ENCODE measurements around the gene TRIM8. TPM values are rescaled to one million over a fixed set of nuclear protein-coding genes. Genes with fewer than 3 reads are reported as not detected.

Gene TRIM8
- total RNA-seq, 1 donor from 2014 or later: 44.4 TPM

- Histone ChIP-seq H3K9me3 (ENCODE audit: control insufficient read depth in 3 of 3, low read length in 3 of 3) (no peaks in the 10 kb centered on the region), H3K36me3 (ENCODE audit: control insufficient read depth in 3 of 3, insufficient read depth in 3 of 3, low read length in 3 of 3) (peaks cover 0 to 5% (median 3%) of the 10 kb centered on the region in 3 donors), H3K27ac (ENCODE audit: low read depth, low read length) (peak overlapping the region; percentile 87), H3K27me3 (ENCODE audit: control insufficient read depth in 3 of 3, insufficient read depth in 3 of 3, low read length in 3 of 3) (no peaks in the 10 kb centered on the region), H3K4me3 (ENCODE audit: low read length in 3 of 3) (no peak overlapping the region), H3K4me1 (ENCODE audit: control insufficient read depth in 3 of 3, insufficient read depth in 3 of 3, low read length in 3 of 3) (peaks cover 73 to 90% (median 74%) of the 10 kb centered on the region in 3 donors), H3K9ac (ENCODE audit: low read depth in 1 of 3, low read length in 3 of 3) (peak overlapping the region in 1 of 3 donors; percentile 45)
These were observed 13.6 kb upstream of the TRIM8 start for GRCh38 chr10:102630663-102631062.

- H3K9me3 ChIP-seq (ENCODE audit: control insufficient read depth in 3 of 3, low read length in 3 of 3): no peaks in the 10 kb centered on the region
- no peaks in the 10 kb centered on the region for H3K27me3 ChIP-seq (ENCODE audit: control insufficient read depth in 3 of 3, insufficient read depth in 3 of 3, low read length in 3 of 3)
- peak overlapping the region in 1 of 3 donors; percentile 49 for H3K4me3 ChIP-seq (ENCODE audit: low read length in 3 of 3)
- peak overlapping the region; percentile 7 to 87 (median 71) for H3K9ac ChIP-seq (ENCODE audit: low read depth in 1 of 3, low read length in 3 of 3)
- H3K27ac ChIP-seq (ENCODE audit: low read depth, low read length): peak overlapping the region; percentile 87
- H3K36me3 ChIP-seq (ENCODE audit: control insufficient read depth in 3 of 3, insufficient read depth in 3 of 3, low read length in 3 of 3): peaks cover 0 to 5% (median 3%) of the 10 kb centered on the region in 3 donors
- peaks cover 62 to 79% (median 64%) of the 10 kb centered on the region in 3 donors for H3K4me1 ChIP-seq (ENCODE audit: control insufficient read depth in 3 of 3, insufficient read depth in 3 of 3, low read length in 3 of 3)
These were observed 12.5 kb upstream of the TRIM8 start for GRCh38 chr10:102631525-102632393.

- no peaks in the 10 kb centered on the region for H3K27me3 ChIP-seq (ENCODE audit: control insufficient read depth in 3 of 3, insufficient read depth in 3 of 3, low read length in 3 of 3)
- peak overlapping the region; percentile 71 to 87 (median 83) for H3K9ac ChIP-seq (ENCODE audit: low read depth in 1 of 3, low read length in 3 of 3)
- peaks cover 0 to 5% (median 3%) of the 10 kb centered on the region in 3 donors for H3K36me3 ChIP-seq (ENCODE audit: control insufficient read depth in 3 of 3, insufficient read depth in 3 of 3, low read length in 3 of 3)
- peaks cover 54 to 71% (median 56%) of the 10 kb centered on the region in 3 donors for H3K4me1 ChIP-seq (ENCODE audit: control insufficient read depth in 3 of 3, insufficient read depth in 3 of 3, low read length in 3 of 3)
- H3K4me3 ChIP-seq (ENCODE audit: low read length in 3 of 3): peak overlapping the region; percentile 24 to 55 (median 49)
- H3K9me3 ChIP-seq (ENCODE audit: control insufficient read depth in 3 of 3, low read length in 3 of 3): no peaks in the 10 kb centered on the region
- peak overlapping the region; percentile 87 for H3K27ac ChIP-seq (ENCODE audit: low read depth, low read length)
These were observed 11.7 kb upstream of the TRIM8 start for GRCh38 chr10:102632394-102633111.

GRCh38 chr10:102633287-102633686 lies 11.0 kb upstream of the TRIM8 start:
- H3K27ac ChIP-seq (ENCODE audit: low read depth, low read length): peak overlapping the region; percentile 87
- peak overlapping the region; percentile 71 to 87 (median 83) for H3K9ac ChIP-seq (ENCODE audit: low read depth in 1 of 3, low read length in 3 of 3)
- peaks cover 46 to 63% (median 49%) of the 10 kb centered on the region in 3 donors for H3K4me1 ChIP-seq (ENCODE audit: control insufficient read depth in 3 of 3, insufficient read depth in 3 of 3, low read length in 3 of 3)
- H3K4me3 ChIP-seq (ENCODE audit: low read length in 3 of 3): peak overlapping the region in 2 of 3 donors; percentile 24 to 49
- H3K9me3 ChIP-seq (ENCODE audit: control insufficient read depth in 3 of 3, low read length in 3 of 3): no peaks in the 10 kb centered on the region
- H3K36me3 ChIP-seq (ENCODE audit: control insufficient read depth in 3 of 3, insufficient read depth in 3 of 3, low read length in 3 of 3): peaks cover 0 to 5% (median 3%) of the 10 kb centered on the region in 3 donors
- H3K27me3 ChIP-seq (ENCODE audit: control insufficient read depth in 3 of 3, insufficient read depth in 3 of 3, low read length in 3 of 3): no peaks in the 10 kb centered on the region

GRCh38 chr10:102633848-102634247 lies 10.4 kb upstream of the TRIM8 start:
- H3K27me3 ChIP-seq (ENCODE audit: control insufficient read depth in 3 of 3, insufficient read depth in 3 of 3, low read length in 3 of 3): no peaks in the 10 kb centered on the region
- no peaks in the 10 kb centered on the region for H3K9me3 ChIP-seq (ENCODE audit: control insufficient read depth in 3 of 3, low read length in 3 of 3)
- peak overlapping the region; percentile 87 for H3K27ac ChIP-seq (ENCODE audit: low read depth, low read length)
- peaks cover 0 to 5% (median 3%) of the 10 kb centered on the region in 3 donors for H3K36me3 ChIP-seq (ENCODE audit: control insufficient read depth in 3 of 3, insufficient read depth in 3 of 3, low read length in 3 of 3)
- H3K9ac ChIP-seq (ENCODE audit: low read depth in 1 of 3, low read length in 3 of 3): peak overlapping the region in 1 of 3 donors; percentile 87
- H3K4me3 ChIP-seq (ENCODE audit: low read length in 3 of 3): no peak overlapping the region
- H3K4me1 ChIP-seq (ENCODE audit: control insufficient read depth in 3 of 3, insufficient read depth in 3 of 3, low read length in 3 of 3): peaks cover 42 to 58% (median 43%) of the 10 kb centered on the region in 3 donors

GRCh38 chr10:102634686-102635085 lies 9.6 kb upstream of the TRIM8 start:
- Histone ChIP-seq H3K36me3 (ENCODE audit: control insufficient read depth in 3 of 3, insufficient read depth in 3 of 3, low read length in 3 of 3) (peaks cover 0 to 5% (median 3%) of the 10 kb centered on the region in 3 donors), H3K4me1 (ENCODE audit: control insufficient read depth in 3 of 3, insufficient read depth in 3 of 3, low read length in 3 of 3) (peaks cover 36 to 49% (median 37%) of the 10 kb centered on the region in 3 donors), H3K27me3 (ENCODE audit: control insufficient read depth in 3 of 3, insufficient read depth in 3 of 3, low read length in 3 of 3) (no peaks in the 10 kb centered on the region), H3K27ac (ENCODE audit: low read depth, low read length) (no peak overlapping the region), H3K4me3 (ENCODE audit: low read length in 3 of 3) (no peak overlapping the region), H3K9ac (ENCODE audit: low read depth in 1 of 3, low read length in 3 of 3) (no peak overlapping the region), H3K9me3 (ENCODE audit: control insufficient read depth in 3 of 3, low read length in 3 of 3) (no peaks in the 10 kb centered on the region)

- peaks cover 0 to 3% (median 3%) of the 10 kb centered on the region in 3 donors for H3K36me3 ChIP-seq (ENCODE audit: control insufficient read depth in 3 of 3, insufficient read depth in 3 of 3, low read length in 3 of 3)
- no peak overlapping the region for H3K27ac ChIP-seq (ENCODE audit: low read depth, low read length)
- H3K4me3 ChIP-seq (ENCODE audit: low read length in 3 of 3): no peak overlapping the region
- no peaks in the 10 kb centered on the region for H3K27me3 ChIP-seq (ENCODE audit: control insufficient read depth in 3 of 3, insufficient read depth in 3 of 3, low read length in 3 of 3)
- peaks cover 32 to 43% (median 32%) of the 10 kb centered on the region in 3 donors for H3K4me1 ChIP-seq (ENCODE audit: control insufficient read depth in 3 of 3, insufficient read depth in 3 of 3, low read length in 3 of 3)
- no peak overlapping the region for H3K9ac ChIP-seq (ENCODE audit: low read depth in 1 of 3, low read length in 3 of 3)
- H3K9me3 ChIP-seq (ENCODE audit: control insufficient read depth in 3 of 3, low read length in 3 of 3): no peaks in the 10 kb centered on the region
These were observed 8.9 kb upstream of the TRIM8 start for GRCh38 chr10:102635377-102635776.

GRCh38 chr10:102639537-102639936 lies 4.7 kb upstream of the TRIM8 start:
- H3K27me3 ChIP-seq (ENCODE audit: control insufficient read depth in 3 of 3, insufficient read depth in 3 of 3, low read length in 3 of 3): no peaks in the 10 kb centered on the region
- peaks cover under 1 to 8% (median 5%) of the 10 kb centered on the region in 3 donors for H3K4me1 ChIP-seq (ENCODE audit: control insufficient read depth in 3 of 3, insufficient read depth in 3 of 3, low read length in 3 of 3)
- no peak overlapping the region for H3K9ac ChIP-seq (ENCODE audit: low read depth in 1 of 3, low read length in 3 of 3)
- no peak overlapping the region for H3K27ac ChIP-seq (ENCODE audit: low read depth, low read length)
- H3K9me3 ChIP-seq (ENCODE audit: control insufficient read depth in 3 of 3, low read length in 3 of 3): no peaks in the 10 kb centered on the region
- no peak overlapping the region for H3K4me3 ChIP-seq (ENCODE audit: low read length in 3 of 3)
- no peaks in the 10 kb centered on the region for H3K36me3 ChIP-seq (ENCODE audit: control insufficient read depth in 3 of 3, insufficient read depth in 3 of 3, low read length in 3 of 3)

GRCh38 chr10:102641402-102641801 lies 2.9 kb upstream of the TRIM8 start:
- H3K36me3 ChIP-seq (ENCODE audit: control insufficient read depth in 3 of 3, insufficient read depth in 3 of 3, low read length in 3 of 3): peaks cover 0 to 2% (median 0%) of the 10 kb centered on the region in 3 donors
- peak overlapping the region; percentile 81 to 89 (median 87) for H3K9ac ChIP-seq (ENCODE audit: low read depth in 1 of 3, low read length in 3 of 3)
- peaks cover 4 to 19% (median 13%) of the 10 kb centered on the region in 3 donors for H3K4me1 ChIP-seq (ENCODE audit: control insufficient read depth in 3 of 3, insufficient read depth in 3 of 3, low read length in 3 of 3)
- peak overlapping the region; percentile 81 to 96 (median 90) for H3K4me3 ChIP-seq (ENCODE audit: low read length in 3 of 3)
- peak overlapping the region; percentile 98 for H3K27ac ChIP-seq (ENCODE audit: low read depth, low read length)
- H3K27me3 ChIP-seq (ENCODE audit: control insufficient read depth in 3 of 3, insufficient read depth in 3 of 3, low read length in 3 of 3): no peaks in the 10 kb centered on the region
- H3K9me3 ChIP-seq (ENCODE audit: control insufficient read depth in 3 of 3, low read length in 3 of 3): no peaks in the 10 kb centered on the region
